Activated CD4-positive, alpha-beta T cell treated with anti-CD3 and anti-CD28 coated beads, Interleukin-2, amount 50 U/mL, for 24 hours (primary cell): ENCODE measurements around the gene MIA.
"Not testable (repeated sequence)": the region's sequence is repeated elsewhere in the genome, so short reads cannot be mapped to it uniquely, and the experiment has no call there.

ENCODE experiments used
- DNase-seq, 2 donors: peaks; one replicate each; pipeline ENCODE4 v3.0.0-alpha.2; 2020; ENCODE audit warnings: low read depth in 1 of 2, low spot score in 1 of 2

Gene MIA

GRCh38 chr19:40818480-40819399, 43.4 kb downstream of the MIA start:
- DNase-seq: peak; percentile 60 to 70

- not testable (repeated sequence) for DNase-seq
Measured at GRCh38 chr19:40819479-40820234, 44.3 kb downstream of the MIA start.

GRCh38 chr19:40822161-40822560, 46.8 kb downstream of the MIA start:
- DNase-seq: no peak

GRCh38 chr19:40822704-40823553, 47.6 kb downstream of the MIA start:
- not testable (repeated sequence) for DNase-seq

GRCh38 chr19:40824916-40825315, 49.6 kb downstream of the MIA start:
- not testable (repeated sequence) for DNase-seq

- DNase-seq: not testable (repeated sequence)
Measured at GRCh38 chr19:40825460-40826095, 50.3 kb downstream of the MIA start.

- DNase-seq: not testable (repeated sequence)
Measured at GRCh38 chr19:40826312-40826698, 51.0 kb downstream of the MIA start.

- DNase-seq: not testable (repeated sequence)
Measured at GRCh38 chr19:40826699-40827385, 51.5 kb downstream of the MIA start.
